Activated CD8-positive, alpha-beta memory T cell treated with anti-CD3 and anti-CD28 coated beads for 36 hours (primary cell): ENCODE data around the gene WRAP73. TPM values are rescaled to one million over a fixed set of nuclear protein-coding genes. Genes with fewer than 3 reads are reported as not detected.

Source experiments
- CTCF ChIA-PET: fragments of 350-600 bp; sonication (Branson Sonifier 250); formaldehyde crosslinking; loops from one replicate; lab custom pipeline; 2021; ENCODE audit warnings: antibody characterized with exemption; lab: Charles Lee
- POLR2A ChIA-PET: fragments of 350-600 bp; sonication (Branson Sonifier 250); formaldehyde crosslinking; loops from one replicate; lab custom pipeline; 2021; ENCODE audit warnings: antibody characterized with exemption; lab: Charles Lee
- total RNA-seq, 2 experiments: library from RNA; stranded (reverse); gene quantifications; one replicate each; pipeline ENCODE4 v1.2.3, GENCODE V29; 2021

The WRAP73 gene
- total RNA-seq, 2 experiments from 2014 or later: 31.3 to 35.6 TPM

- POLR2A ChIA-PET: interaction anchor here (0.5 kb wide), 1 partner anchor 69 kb away, joined by 3 read pairs; no protein-coding TSS in a partner anchor
These were observed 20.9 kb upstream of the WRAP73 start for GRCh38 chr1:3670823-3671265.

GRCh38 chr1:3669971-3670431 lies 20.1 kb upstream of the WRAP73 start:
- ChIA-PET CTCF (no interaction called here), POLR2A (no interaction called here)

More at GRCh38 chr1:3670823-3671265, 20.9 kb upstream of the WRAP73 start:
- CTCF ChIA-PET: no interaction called here

- POLR2A ChIA-PET: no interaction called here
- CTCF ChIA-PET: no interaction called here
These were observed 19.5 kb upstream of the WRAP73 start for GRCh38 chr1:3669421-3669821.

GRCh38 chr1:3668585-3669300 lies 18.8 kb upstream of the WRAP73 start:
- ChIA-PET CTCF (no interaction called here), POLR2A (no interaction called here)

- POLR2A ChIA-PET: no interaction called here
- CTCF ChIA-PET: no interaction called here
These were observed 18.2 kb upstream of the WRAP73 start for GRCh38 chr1:3668148-3668547.

GRCh38 chr1:3664700-3665375 lies 14.9 kb upstream of the WRAP73 start:
- ChIA-PET CTCF (no interaction called here), POLR2A (no interaction called here)

GRCh38 chr1:3663999-3664699 lies 14.2 kb upstream of the WRAP73 start:
- POLR2A ChIA-PET: interaction anchor here (0.6 kb wide), 1 partner anchor 14 kb away, joined by 3 read pairs; no protein-coding TSS in a partner anchor
- CTCF ChIA-PET: no interaction called here

GRCh38 chr1:3662080-3662671 lies 12.3 kb upstream of the WRAP73 start:
- POLR2A ChIA-PET: no interaction called here
- CTCF ChIA-PET: no interaction called here

GRCh38 chr1:3661631-3662030 lies 11.7 kb upstream of the WRAP73 start:
- POLR2A ChIA-PET: no interaction called here
- CTCF ChIA-PET: no interaction called here

GRCh38 chr1:3660704-3661103 lies 10.8 kb upstream of the WRAP73 start:
- ChIA-PET POLR2A (no interaction called here), CTCF (interaction anchor here (0.6 kb wide), 1 partner anchor 107 kb away, joined by 4 read pairs; no protein-coding TSS in a partner anchor)

- CTCF ChIA-PET: interaction anchor here (0.9 kb wide), 1 partner anchor 65 kb away, joined by 3 read pairs; no protein-coding TSS in a partner anchor
These were observed 9.2 kb upstream of the WRAP73 start for GRCh38 chr1:3659093-3659492.

GRCh38 chr1:3658231-3658615 lies 8.3 kb upstream of the WRAP73 start:
- POLR2A ChIA-PET: no interaction called here
- CTCF ChIA-PET: interaction anchor here (0.9 kb wide), 1 partner anchor 66 kb away, joined by 3 read pairs; no protein-coding TSS in a partner anchor

More at GRCh38 chr1:3659093-3659492, 9.2 kb upstream of the WRAP73 start:
- POLR2A ChIA-PET: no interaction called here

- POLR2A ChIA-PET: no interaction called here
- CTCF ChIA-PET: interaction anchor here (0.9 kb wide), 1 partner anchor 67 kb away, joined by 3 read pairs; no protein-coding TSS in a partner anchor
These were observed 7.8 kb upstream of the WRAP73 start for GRCh38 chr1:3657578-3658230.

GRCh38 chr1:3657096-3657475 lies 7.2 kb upstream of the WRAP73 start:
- CTCF ChIA-PET: interaction anchor here (1.1 kb wide), 1 partner anchor 33 kb away, joined by 4 read pairs; the partner anchor contains the start of gene TPRG1L
- POLR2A ChIA-PET: no interaction called here

- ChIA-PET CTCF (interaction anchor here (1.1 kb wide), 1 partner anchor 32 kb away, joined by 4 read pairs; the partner anchor contains the start of gene TPRG1L), POLR2A (no interaction called here)
These were observed 6.7 kb upstream of the WRAP73 start for GRCh38 chr1:3656450-3657095.

GRCh38 chr1:3654549-3655281 lies 4.8 kb upstream of the WRAP73 start:
- POLR2A ChIA-PET: no interaction called here
- CTCF ChIA-PET: no interaction called here

- POLR2A ChIA-PET: no interaction called here
- CTCF ChIA-PET: interaction anchor here (1.4 kb wide), 1 partner anchor 200 kb away, joined by 5 read pairs; no protein-coding TSS in a partner anchor
These were observed 3.3 kb upstream of the WRAP73 start for GRCh38 chr1:3653286-3653618.
